Endothelial cell of umbilical vein (primary cell): ENCODE data around the gene KIAA1614. TPM values are rescaled to one million over a fixed set of nuclear protein-coding genes. Genes with fewer than 3 reads are reported as not detected.

Experiments
- BruUV-seq: library from RNA; stranded (reverse); fragments of 400-500 nt; replicated peaks from 2 replicates; lab custom pipeline; 2021; lab: Mats Ljungman, UMichigan
- CTCF ChIA-PET: fragments of 300-600, 350-600 bp; sonication (Branson Sonifier 250); formaldehyde crosslinking; loops from one replicate; lab custom pipeline; 2021; ENCODE audit warnings: antibody characterized with exemption, inconsistent platforms; lab: Charles Lee
- POLR2A ChIA-PET: fragments of 300-600, 350-600 bp; sonication (Branson Sonifier 250); formaldehyde crosslinking; loops from one replicate; lab custom pipeline; 2021; ENCODE audit warnings: antibody characterized with exemption, inconsistent platforms; lab: Charles Lee
- DNase-seq: peaks from one replicate; pipeline ENCODE4 v3.0.0-alpha.2; 2011; ENCODE audit warnings: low read depth, low spot score
- FAIRE-seq: peaks from 2 replicates; lab custom pipeline; 2011; peaks lifted over from hg19 to GRCh38; lab: Jason Lieb, UNC
- H2AFZ ChIP-seq: 2 replicates; pipeline ENCODE4 v1.6.0; 2012; ENCODE audit warnings: low read depth, low read length, control low read depth, inconsistent platforms
- H3K27ac ChIP-seq: 2 replicates; pipeline ENCODE4 v1.5.1; 2011; ENCODE audit warnings: low read depth, mild to moderate bottlenecking, control low read depth, low read length, moderate library complexity; ENCODE audit not compliant: insufficient read depth
- H3K27me3 ChIP-seq, 2 experiments: 2 replicates each; pipeline versions ENCODE4 v1.6.0 to v1.6.1; 2011; ENCODE audit warnings: low read length in 2 of 2, mixed read lengths in 1 of 2; ENCODE audit not compliant: control insufficient read depth in 2 of 2, insufficient read depth in 2 of 2
- H3K36me3 ChIP-seq, 2 experiments: 2 replicates in 1 of 2; 3 replicates in 1 of 2; pipeline ENCODE4 v1.5.1; 2011; ENCODE audit warnings: low read length in 2 of 2, mild to moderate bottlenecking in 1 of 2, moderate library complexity in 1 of 2; ENCODE audit not compliant: control insufficient read depth in 2 of 2, insufficient read depth in 2 of 2; ENCODE audit errors: extremely low read depth in 1 of 2
- H3K4me1 ChIP-seq: 3 replicates; pipeline ENCODE4 v1.5.1; 2011; ENCODE audit warnings: mild to moderate bottlenecking, low read length; ENCODE audit not compliant: control insufficient read depth, insufficient read depth; ENCODE audit errors: extremely low read depth
- H3K4me2 ChIP-seq: 2 replicates; pipeline ENCODE4 v1.6.1; 2011; ENCODE audit warnings: low read length, control low read depth, mixed read lengths; ENCODE audit not compliant: insufficient read depth
- H3K4me3 ChIP-seq, 3 experiments: fragments of 200-600 bp in 1 of 3; sonication (generic), shearing (Covaris generic) in 1 of 3; replicated peaks in 1 of 3; 2 replicates each; pipeline ENCODE4 v1.5.1; 2011 to 2016; ENCODE audit warnings: control low read depth in 3 of 3, low read length in 3 of 3, mild to moderate bottlenecking in 2 of 3, inconsistent platforms in 1 of 3, low read depth in 1 of 3, moderate library complexity in 1 of 3; ENCODE audit not compliant: insufficient read depth in 1 of 3
- H3K79me2 ChIP-seq: 2 replicates; pipeline ENCODE4 v1.6.0; 2012; ENCODE audit warnings: low read length, inconsistent platforms; ENCODE audit not compliant: control insufficient read depth, insufficient read depth
- H3K9ac ChIP-seq: replicated peaks from 2 replicates; pipeline ENCODE3; 2011; ENCODE audit warnings: low read length, control low read depth; ENCODE audit not compliant: insufficient read depth; ENCODE audit errors: extremely low read depth
- H3K9me1 ChIP-seq: replicated peaks from 3 replicates; pipeline ENCODE4 v1.6.0; 2011; ENCODE audit warnings: mild to moderate bottlenecking, low read length; ENCODE audit not compliant: control insufficient read depth, insufficient read depth; ENCODE audit errors: extremely low read depth
- H3K9me3 ChIP-seq: replicated peaks from 2 replicates; pipeline ENCODE4 v1.5.1; 2012; ENCODE audit warnings: low read length, inconsistent platforms; ENCODE audit not compliant: control insufficient read depth, insufficient read depth
- H4K20me1 ChIP-seq: replicated peaks from 2 replicates; pipeline ENCODE3; 2011; ENCODE audit warnings: mild to moderate bottlenecking, low read length; ENCODE audit not compliant: control insufficient read depth, insufficient read depth; ENCODE audit errors: extremely low read depth
- EZH2 ChIP-seq: IDR thresholded peaks from 2 replicates; pipeline ENCODE4 v1.6.1; 2012; ENCODE audit warnings: borderline replicate concordance, low read depth, mild to moderate bottlenecking, moderate library complexity, low read length, inconsistent platforms; ENCODE audit not compliant: severe bottlenecking
- GATA2 ChIP-seq: IDR thresholded peaks from 2 replicates; pipeline ENCODE4 v1.7.0; 2011; ENCODE audit warnings: low read depth, mild to moderate bottlenecking, moderate library complexity, mixed read lengths, low read length; ENCODE audit not compliant: insufficient read length, insufficient read depth
- dilution Hi-C: fragments of 300-500 bp; cut with MboI; formaldehyde crosslinking; loops from one replicate; pipeline ENCODE4 v1.15.0; 2019; ENCODE audit warnings: low sequenced_read_pairs; ENCODE audit not compliant: extremely low pct_ligation_motif_present
- intact Hi-C: fragments of 100-400 bp; cut with micrococcal nuclease; formaldehyde crosslinking; loops from one replicate; pipeline ENCODE4 v1.10.0; 2022
- polyA plus RNA-seq, 4 experiments: library from polyadenylated mRNA; depleted of rRNA in 3 of 4; stranded (reverse) in 3 of 4; unstranded in 1 of 4; fragments of >200 nt; gene quantifications; 2 replicates each; pipeline versions ENCODE4 v1.2.1 to v1.2.3, GENCODE V29; 2011 to 2012; ENCODE audit warnings: missing spikeins in 1 of 4
- total RNA-seq: library from RNA; stranded (reverse); gene quantifications from 2 replicates; pipeline ENCODE4 v1.2.3, GENCODE V29; 2021
- TF ChIP-seq, protein P1 (sequence below), 2 donors: IDR thresholded peaks; 1 replicate in 1 of 2; 2 replicates in 1 of 2; pipeline ENCODE4 v1.5.1; 2011; ENCODE audit warnings: low read length in 2 of 2, mild to moderate bottlenecking in 2 of 2, moderate library complexity in 2 of 2, control low read depth in 1 of 2, inconsistent platforms in 1 of 2, low read depth in 1 of 2; ENCODE audit not compliant: insufficient read depth in 1 of 2; ENCODE audit errors: extremely low read depth in 1 of 2
- TF ChIP-seq, protein P2 (sequence below): IDR thresholded peaks from 2 replicates; pipeline ENCODE4 v1.6.1; 2011; ENCODE audit not compliant: insufficient read depth, insufficient read length

KIAA1614 gene
- total and polyA plus RNA-seq, 2 donors (not counting 3 experiments of a cell fraction or from before 2014, with no cell fraction given), result 1.0 to 2.0 TPM

DNA sequence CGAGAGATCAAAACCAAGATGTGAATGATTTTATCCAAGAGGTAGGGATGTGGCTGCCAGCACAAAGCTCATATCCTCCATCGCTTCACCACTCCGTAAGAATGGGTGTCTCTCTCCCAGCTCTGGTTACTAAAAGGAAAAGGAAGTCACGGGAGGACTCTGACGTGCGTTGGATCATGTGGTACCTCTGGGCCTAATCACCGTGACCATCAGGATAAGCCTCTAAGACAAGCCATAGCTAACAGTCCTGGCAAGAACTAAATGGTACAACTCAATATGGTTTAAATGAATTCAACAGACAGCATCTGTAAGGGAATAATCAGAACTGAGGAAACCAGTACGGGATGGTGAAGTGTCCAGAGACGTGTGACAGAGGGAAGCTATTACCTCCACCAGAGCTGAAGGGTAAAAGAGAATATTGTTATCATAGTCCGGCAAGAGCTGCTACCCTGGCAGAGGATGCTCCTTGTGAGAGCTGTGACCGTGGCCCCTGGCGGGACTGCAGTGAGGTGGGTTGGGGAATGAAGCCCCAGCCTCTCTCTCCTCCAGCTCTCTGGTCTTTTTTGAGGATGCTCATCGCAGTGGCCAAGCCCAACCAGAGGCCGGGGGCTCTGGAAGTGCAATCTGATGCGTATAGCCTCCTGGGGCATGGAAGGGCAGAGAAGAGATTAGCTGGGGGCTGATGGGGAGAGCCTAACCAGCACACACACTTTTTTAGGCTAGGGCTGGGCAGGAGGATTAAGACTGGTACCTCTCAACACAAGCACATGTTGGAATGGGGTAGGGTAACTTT is 54.2 kb downstream of the KIAA1614 start:
- H3K27ac ChIP-seq, result no peak overlapping the region
- H2AFZ ChIP-seq, result no peak overlapping the region
- no peaks in the 10 kb centered on the region for H3K27me3 ChIP-seq
- no peak overlapping the region for H3K4me2 ChIP-seq
- dilution Hi-C loops, result no loop called here
- no peaks in the 10 kb centered on the region for H3K9me1 ChIP-seq
- POLR2A ChIA-PET, result no interaction called here
- no peak overlapping the region for H3K9ac ChIP-seq
- no peaks in the 10 kb centered on the region for H3K79me2 ChIP-seq
- no peaks in the 10 kb centered on the region for H3K4me1 ChIP-seq
- intact Hi-C loops, result no loop called here
- H3K36me3 ChIP-seq, result peaks cover 0 to 17% of the 10 kb centered on the region in 2 experiments
- H3K4me3 ChIP-seq, result no peak overlapping the region
- TF ChIP-seq EZH2 (no peak), GATA2 (no peak)
- TF ChIP-seq, protein P1, sequence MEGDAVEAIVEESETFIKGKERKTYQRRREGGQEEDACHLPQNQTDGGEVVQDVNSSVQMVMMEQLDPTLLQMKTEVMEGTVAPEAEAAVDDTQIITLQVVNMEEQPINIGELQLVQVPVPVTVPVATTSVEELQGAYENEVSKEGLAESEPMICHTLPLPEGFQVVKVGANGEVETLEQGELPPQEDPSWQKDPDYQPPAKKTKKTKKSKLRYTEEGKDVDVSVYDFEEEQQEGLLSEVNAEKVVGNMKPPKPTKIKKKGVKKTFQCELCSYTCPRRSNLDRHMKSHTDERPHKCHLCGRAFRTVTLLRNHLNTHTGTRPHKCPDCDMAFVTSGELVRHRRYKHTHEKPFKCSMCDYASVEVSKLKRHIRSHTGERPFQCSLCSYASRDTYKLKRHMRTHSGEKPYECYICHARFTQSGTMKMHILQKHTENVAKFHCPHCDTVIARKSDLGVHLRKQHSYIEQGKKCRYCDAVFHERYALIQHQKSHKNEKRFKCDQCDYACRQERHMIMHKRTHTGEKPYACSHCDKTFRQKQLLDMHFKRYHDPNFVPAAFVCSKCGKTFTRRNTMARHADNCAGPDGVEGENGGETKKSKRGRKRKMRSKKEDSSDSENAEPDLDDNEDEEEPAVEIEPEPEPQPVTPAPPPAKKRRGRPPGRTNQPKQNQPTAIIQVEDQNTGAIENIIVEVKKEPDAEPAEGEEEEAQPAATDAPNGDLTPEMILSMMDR (IDR thresholded peaks at IDR 0.05; ENCODE audit: extremely low read depth in 1 of 2, insufficient read depth in 1 of 2, low read depth in 1 of 2, low read length in 2 of 2), result no peak
- TF ChIP-seq, protein P2, sequence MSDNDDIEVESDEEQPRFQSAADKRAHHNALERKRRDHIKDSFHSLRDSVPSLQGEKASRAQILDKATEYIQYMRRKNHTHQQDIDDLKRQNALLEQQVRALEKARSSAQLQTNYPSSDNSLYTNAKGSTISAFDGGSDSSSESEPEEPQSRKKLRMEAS, result no peak
- no peak for DNase-seq
- CTCF ChIA-PET, result interaction anchor here (1.0 to 1.3 kb wide), 3 partner anchors 17 to 85 kb away, joined by 3 to 4 read pairs (median 3); no protein-coding TSS in a partner anchor
- peak; percentile 40 for FAIRE-seq
- H4K20me1 ChIP-seq, result no peaks in the 10 kb centered on the region
- BruUV-seq, result no TSS peak
- no peaks in the 10 kb centered on the region for H3K9me3 ChIP-seq
